Loucy (cell line): ENCODE measurements around the gene RACK1.
"Not testable (repeated sequence)": the region's sequence is repeated elsewhere in the genome, so short reads cannot be mapped to it uniquely, and the experiment has no call there.

ENCODE experiments used
- EZH2phosphoT487 ChIP-seq: fragments of 200-600 bp; IDR thresholded peaks from 2 replicates; pipeline ENCODE4 v1.6.1; 2018; ENCODE audit warnings: antibody characterized with exemption, mild to moderate bottlenecking, moderate library complexity, borderline replicate concordance
- TF ChIP-seq, protein P1 (sequence below): fragments of 200-600 bp; sonication (generic); conservative IDR thresholded peaks from 2 replicates; pipeline ENCODE4 v1.5.1; 2014; ENCODE audit warnings: mild to moderate bottlenecking, antibody characterized with exemption, low read length

DNA sequence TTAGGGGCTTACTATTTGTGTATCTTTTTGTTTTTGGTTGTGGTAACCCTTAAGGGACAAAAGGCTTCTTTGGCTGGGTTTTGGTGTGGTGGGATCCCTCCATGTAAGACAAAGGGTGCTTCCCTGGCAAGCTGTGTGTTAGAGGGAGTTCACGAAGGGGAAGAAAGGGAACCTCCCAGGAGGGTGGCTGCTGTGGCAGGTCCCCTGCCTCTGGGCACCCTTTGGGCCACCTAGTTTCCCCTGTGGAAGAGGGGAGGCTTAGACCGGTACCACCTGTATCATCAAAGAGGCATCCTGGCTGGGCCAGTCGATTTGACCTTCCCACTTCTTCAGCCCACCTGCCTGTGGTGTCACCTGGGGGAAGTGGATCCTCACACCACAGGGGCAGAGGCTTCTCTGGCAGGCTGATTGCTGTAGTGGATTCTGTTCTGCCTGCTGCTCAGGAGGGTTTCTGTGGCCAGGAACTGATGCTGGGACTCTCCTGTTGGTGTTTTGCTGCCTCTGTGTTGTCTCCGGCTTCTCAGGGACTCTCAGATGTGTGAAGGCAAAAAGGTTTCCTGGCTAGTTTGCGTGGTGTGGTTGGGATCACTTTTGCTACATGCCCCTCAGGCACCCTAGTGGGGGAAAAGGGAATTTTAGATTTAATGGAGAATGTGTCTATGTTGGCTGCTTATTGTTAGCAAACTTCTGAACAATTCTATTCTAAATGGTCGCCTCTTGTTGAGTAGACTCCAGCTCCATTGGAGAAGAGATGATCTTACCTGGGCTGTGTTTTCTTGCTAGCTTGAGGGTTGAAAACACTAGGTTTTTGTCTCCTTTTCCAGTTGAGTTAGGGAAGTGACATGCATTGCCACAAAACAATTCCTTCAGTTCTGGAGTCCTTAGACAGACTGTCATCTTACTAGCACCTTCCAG lies 40.4 kb upstream of the RACK1 start:
- TF ChIP-seq, protein P1, sequence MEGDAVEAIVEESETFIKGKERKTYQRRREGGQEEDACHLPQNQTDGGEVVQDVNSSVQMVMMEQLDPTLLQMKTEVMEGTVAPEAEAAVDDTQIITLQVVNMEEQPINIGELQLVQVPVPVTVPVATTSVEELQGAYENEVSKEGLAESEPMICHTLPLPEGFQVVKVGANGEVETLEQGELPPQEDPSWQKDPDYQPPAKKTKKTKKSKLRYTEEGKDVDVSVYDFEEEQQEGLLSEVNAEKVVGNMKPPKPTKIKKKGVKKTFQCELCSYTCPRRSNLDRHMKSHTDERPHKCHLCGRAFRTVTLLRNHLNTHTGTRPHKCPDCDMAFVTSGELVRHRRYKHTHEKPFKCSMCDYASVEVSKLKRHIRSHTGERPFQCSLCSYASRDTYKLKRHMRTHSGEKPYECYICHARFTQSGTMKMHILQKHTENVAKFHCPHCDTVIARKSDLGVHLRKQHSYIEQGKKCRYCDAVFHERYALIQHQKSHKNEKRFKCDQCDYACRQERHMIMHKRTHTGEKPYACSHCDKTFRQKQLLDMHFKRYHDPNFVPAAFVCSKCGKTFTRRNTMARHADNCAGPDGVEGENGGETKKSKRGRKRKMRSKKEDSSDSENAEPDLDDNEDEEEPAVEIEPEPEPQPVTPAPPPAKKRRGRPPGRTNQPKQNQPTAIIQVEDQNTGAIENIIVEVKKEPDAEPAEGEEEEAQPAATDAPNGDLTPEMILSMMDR, result not testable (repeated sequence)
- not testable (repeated sequence) for TF ChIP-seq EZH2phosphoT487
